OCI-LY7 (cell line): ENCODE data around the gene PITPNC1. TPM values are rescaled to one million over a fixed set of nuclear protein-coding genes. Genes with fewer than 3 reads are reported as not detected.

Experiments
- BruUV-seq: library from RNA; stranded (reverse); fragments of 400-500 nt; replicated peaks from 2 replicates; lab custom pipeline; 2021; lab: Mats Ljungman, UMichigan
- CTCF ChIA-PET: fragments of 300-600 bp; sonication (Branson Sonifier 250); formaldehyde crosslinking; loops from one replicate; lab custom pipeline; 2022; ENCODE audit warnings: antibody characterized with exemption; ENCODE audit not compliant: unreplicated experiment; lab: Charles Lee
- POLR2A ChIA-PET: fragments of 300-600 bp; sonication (Branson Sonifier 250); formaldehyde crosslinking; loops from one replicate; lab custom pipeline; 2022; ENCODE audit warnings: antibody characterized with exemption; lab: Charles Lee
- DNase-seq: peaks from one replicate; pipeline ENCODE4 v3.0.0-alpha.2; 2015; ENCODE audit warnings: low spot score
- H2AFZ ChIP-seq: fragments of 200-600 bp; sonication (generic), shearing (Covaris generic); 2 replicates; pipeline ENCODE4 v1.6.1; 2014; ENCODE audit warnings: mild to moderate bottlenecking, antibody characterized with exemption, low read length, moderate library complexity
- H3K27ac ChIP-seq: fragments of 200-600 bp; sonication (generic); 2 replicates; pipeline ENCODE4 v1.5.1; 2014; ENCODE audit warnings: mixed run types, low read depth, mild to moderate bottlenecking, moderate library complexity, low read length, inconsistent platforms; ENCODE audit not compliant: poor library complexity, severe bottlenecking
- H3K36me3 ChIP-seq: fragments of 200-600 bp; sonication (generic); 2 replicates; pipeline ENCODE4 v1.6.1; 2014; ENCODE audit warnings: mild to moderate bottlenecking, antibody characterized with exemption, low read length, moderate library complexity, mixed read lengths; ENCODE audit not compliant: insufficient read depth
- H3K4me1 ChIP-seq: fragments of 200-600 bp; sonication (generic); 2 replicates; pipeline ENCODE4 v1.5.1; 2014; ENCODE audit warnings: mild to moderate bottlenecking, low read length; ENCODE audit not compliant: insufficient read depth, poor library complexity, severe bottlenecking
- H3K4me2 ChIP-seq: fragments of 200-600 bp; sonication (generic); 2 replicates; pipeline ENCODE4 v1.6.1; 2014; ENCODE audit warnings: mild to moderate bottlenecking, low read length
- H3K4me3 ChIP-seq: fragments of 200-600 bp; sonication (generic); 2 replicates; pipeline ENCODE4 v1.5.1; 2014; ENCODE audit warnings: mild to moderate bottlenecking, low read depth, low read length; ENCODE audit not compliant: poor library complexity, severe bottlenecking
- H3K79me2 ChIP-seq: fragments of 200-600 bp; sonication (generic); 2 replicates; pipeline ENCODE4 v1.6.1; 2016; ENCODE audit warnings: low read depth, mild to moderate bottlenecking, low read length, moderate library complexity, mixed read lengths; ENCODE audit not compliant: insufficient read depth
- H3K9me2 ChIP-seq: fragments of 200-600 bp; sonication (generic); 2 replicates; pipeline ENCODE4 v1.6.1; 2016; ENCODE audit warnings: mild to moderate bottlenecking, low read length, mixed read lengths; ENCODE audit not compliant: insufficient read depth
- H3K9me3 ChIP-seq: fragments of 200-600 bp; sonication (generic); 2 replicates; pipeline ENCODE4 v1.6.1; 2014; ENCODE audit warnings: mild to moderate bottlenecking, mixed run types, low read length, mixed read lengths
- H4K20me1 ChIP-seq: fragments of 200-600 bp; sonication (generic); 2 replicates; pipeline ENCODE4 v1.6.1; 2014; ENCODE audit warnings: mild to moderate bottlenecking, antibody characterized with exemption, low read length, moderate library complexity, mixed read lengths; ENCODE audit not compliant: insufficient read depth
- CTCF ChIP-seq: fragments of 200-600 bp; sonication (generic); conservative IDR thresholded peaks from 2 replicates; pipeline ENCODE4 v1.5.1; 2014; ENCODE audit warnings: mild to moderate bottlenecking, antibody characterized with exemption, low read length, moderate library complexity, mixed read lengths
- EZH2phosphoT487 ChIP-seq: fragments of 200-600 bp; sonication (generic); IDR thresholded peaks from 2 replicates; pipeline ENCODE4 v1.6.1; 2018; ENCODE audit warnings: low read depth, borderline replicate concordance, mild to moderate bottlenecking, mixed run types, antibody characterized with exemption, low read length, moderate library complexity, mixed read lengths
- intact Hi-C: fragments of 100-400 bp; cut with micrococcal nuclease; formaldehyde crosslinking; loops from one replicate; pipeline ENCODE4 v1.10.0; 2022; ENCODE audit not compliant: unreplicated experiment
- total RNA-seq, 2 experiments: library from RNA; depleted of rRNA in 1 of 2; stranded (reverse); fragments of >200 nt in 1 of 2; shearing (Covaris generic) in 1 of 2; gene quantifications; 2 replicates each; pipeline ENCODE4 v1.2.3, GENCODE V29; 2014 to 2022

PITPNC1 gene
- total RNA-seq, 2 experiments from 2014 or later = 14.3 to 21.1 TPM

DNA sequence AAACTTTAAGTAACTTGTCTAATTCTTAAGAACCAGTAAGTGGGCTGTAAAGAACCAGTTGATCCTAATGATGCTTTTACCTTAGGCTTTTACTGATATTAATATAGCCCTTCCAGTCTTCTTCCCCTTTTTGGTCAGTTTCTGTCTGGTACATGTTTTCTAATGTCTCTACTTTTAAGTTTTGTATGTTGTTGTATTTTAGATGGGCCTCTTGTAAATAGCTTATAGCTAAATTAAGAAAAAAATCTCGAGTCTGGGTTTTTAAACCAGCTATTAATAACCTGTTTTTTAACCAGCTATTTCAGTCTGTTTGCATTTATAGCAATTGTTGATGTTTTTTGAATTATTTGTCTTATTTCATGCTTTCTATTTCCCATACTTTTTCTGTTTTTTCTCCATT is 79.0 kb downstream of the PITPNC1 start:
- intact Hi-C loops = no loop called here
- Histone ChIP-seq H4K20me1 (no peaks in the 10 kb centered on the region), H3K4me3 (peak overlapping the region; percentile 18), H3K9me2 (no peaks in the 10 kb centered on the region), H2AFZ (peak overlapping the region; percentile 35), H3K79me2 (peaks cover 4% of the 10 kb centered on the region; the same call in 1 of the 2 replicates), H3K4me1 (peaks cover 60% of the 10 kb centered on the region), H3K36me3 (no peaks in the 10 kb centered on the region; the same call in 1 of the 2 replicates), H3K9me3 (peaks cover 10% of the 10 kb centered on the region; the same call in 1 of the 2 replicates), H3K4me2 (peak overlapping the region; percentile 48), H3K27ac (peak overlapping the region; percentile 64)
- DNase-seq = peak; percentile 38
- TF ChIP-seq CTCF (no peak), EZH2phosphoT487 (no peak)
- no TSS peak for BruUV-seq
- ChIA-PET POLR2A (interaction anchor here (0.7 to 5.0 kb wide), 4 partner anchors 10 to 85 kb away, joined by 3 to 33 read pairs (median 4); no protein-coding TSS in a partner anchor), CTCF (no interaction called here)

GRCh38 chr17:67456889-67457288 is 79.8 kb downstream of the PITPNC1 start:
- intact Hi-C loops = no loop called here
- H3K9me2 ChIP-seq = no peaks in the 10 kb centered on the region
- no peak for DNase-seq
- no peak overlapping the region for H3K4me3 ChIP-seq
- H3K4me2 ChIP-seq = no peak overlapping the region
- H3K79me2 ChIP-seq = peaks cover 4% of the 10 kb centered on the region; the same call in 1 of the 2 replicates
- H4K20me1 ChIP-seq = no peaks in the 10 kb centered on the region
- no peaks in the 10 kb centered on the region; the same call in 1 of the 2 replicates for H3K36me3 ChIP-seq
- ChIA-PET CTCF (interaction anchor here (0.6 kb wide), 1 partner anchor 797 kb away, joined by 3 read pairs; no protein-coding TSS in a partner anchor), POLR2A (interaction anchor here (0.7 to 5.0 kb wide), 4 partner anchors 10 to 85 kb away, joined by 3 to 33 read pairs (median 4); no protein-coding TSS in a partner anchor)
- TF ChIP-seq EZH2phosphoT487 = no peak
- TF ChIP-seq CTCF = no peak
- H3K27ac ChIP-seq = peak overlapping the region; percentile 64
- H3K9me3 ChIP-seq = peaks cover 10% of the 10 kb centered on the region; the same call in 1 of the 2 replicates
- H2AFZ ChIP-seq = no peak overlapping the region
- no TSS peak for BruUV-seq
- H3K4me1 ChIP-seq = peaks cover 52% of the 10 kb centered on the region

DNA sequence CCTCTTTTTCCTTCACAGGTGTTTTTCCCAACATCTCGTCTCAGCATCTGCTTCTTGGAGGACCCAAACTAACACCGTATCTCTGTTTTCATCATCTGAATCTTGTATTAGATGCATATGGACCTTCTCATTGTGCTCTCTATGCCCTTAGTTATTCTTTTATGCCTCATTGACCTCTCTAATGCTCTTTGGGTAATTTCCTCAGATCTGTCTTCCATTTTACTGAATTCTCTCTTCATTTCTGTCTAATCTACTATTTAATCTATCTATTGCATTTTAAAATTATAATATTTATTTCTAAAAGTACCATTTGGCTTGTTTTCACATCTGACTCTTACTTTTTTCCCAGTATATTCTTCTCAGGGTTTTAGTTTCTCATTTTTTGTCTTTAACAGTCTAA is 81.1 kb downstream of the PITPNC1 start:
- no peak overlapping the region for H3K27ac ChIP-seq
- H4K20me1 ChIP-seq = no peaks in the 10 kb centered on the region
- no peaks in the 10 kb centered on the region for H3K9me2 ChIP-seq
- no peak for DNase-seq
- H3K79me2 ChIP-seq = peaks cover 3% of the 10 kb centered on the region; the same call in 1 of the 2 replicates
- ChIA-PET CTCF (no interaction called here), POLR2A (no interaction called here)
- no peak overlapping the region for H2AFZ ChIP-seq
- peaks cover 7% of the 10 kb centered on the region; the same call in 1 of the 2 replicates for H3K9me3 ChIP-seq
- no TSS peak for BruUV-seq
- intact Hi-C loops = no loop called here
- TF ChIP-seq EZH2phosphoT487 (no peak), CTCF (no peak)
- no peak overlapping the region for H3K4me3 ChIP-seq
- peaks cover 39% of the 10 kb centered on the region for H3K4me1 ChIP-seq
- H3K36me3 ChIP-seq = no peaks in the 10 kb centered on the region; the same call in 1 of the 2 replicates
- no peak overlapping the region for H3K4me2 ChIP-seq
